IMR-90 (cell line): Measurements from ENCODE around the gene SEC16A.

Experiments
- BHLHE40 ChIP-seq: fragments of 150-350 bp; IDR thresholded peaks from 2 replicates; pipeline ENCODE4 v1.6.1; 2016; ENCODE audit warnings: mild to moderate bottlenecking, low read depth, low read length
- FOS ChIP-seq: fragments of 150-350 bp; IDR thresholded peaks from 2 replicates; pipeline ENCODE4 v1.6.1; 2016; ENCODE audit warnings: low read depth, low read length
- MAZ ChIP-seq: IDR thresholded peaks from 2 replicates; pipeline ENCODE4 v1.6.1; 2012; ENCODE audit warnings: low read depth, mild to moderate bottlenecking, low read length, improper control_type of control experiment, moderate library complexity, borderline replicate concordance
- POLR2A ChIP-seq: IDR thresholded peaks from 2 replicates; pipeline ENCODE4 v1.6.1; 2012; ENCODE audit warnings: mild to moderate bottlenecking, low read depth, low read length
- RAD21 ChIP-seq: IDR thresholded peaks from 2 replicates; pipeline ENCODE4 v1.6.1; 2012; ENCODE audit warnings: low read length, improper control_type of control experiment
- RCOR1 ChIP-seq: IDR thresholded peaks from 2 replicates; pipeline ENCODE4 v1.6.1; 2012; ENCODE audit warnings: mild to moderate bottlenecking, low read length, improper control_type of control experiment; ENCODE audit not compliant: insufficient replicate concordance
- RFX5 ChIP-seq: IDR thresholded peaks from 2 replicates; pipeline ENCODE4 v1.8.0; 2012; ENCODE audit warnings: low read depth, mild to moderate bottlenecking, low read length, moderate library complexity
- SMC3 ChIP-seq: fragments of 150-350 bp; IDR thresholded peaks from 2 replicates; pipeline ENCODE4 v1.6.1; 2016; ENCODE audit warnings: low read depth, mild to moderate bottlenecking, antibody characterized with exemption, low read length, moderate library complexity
- USF2 ChIP-seq: fragments of 150-350 bp; IDR thresholded peaks from 2 replicates; pipeline ENCODE4 v1.6.1; 2017; ENCODE audit warnings: mild to moderate bottlenecking, antibody characterized with exemption, low read length, low read depth
- TF ChIP-seq, protein P1 (sequence below): conservative IDR thresholded peaks from 2 replicates; pipeline ENCODE4 v1.5.1; 2012; ENCODE audit warnings: mild to moderate bottlenecking, low read depth, low read length, improper control_type of control experiment

DNA sequence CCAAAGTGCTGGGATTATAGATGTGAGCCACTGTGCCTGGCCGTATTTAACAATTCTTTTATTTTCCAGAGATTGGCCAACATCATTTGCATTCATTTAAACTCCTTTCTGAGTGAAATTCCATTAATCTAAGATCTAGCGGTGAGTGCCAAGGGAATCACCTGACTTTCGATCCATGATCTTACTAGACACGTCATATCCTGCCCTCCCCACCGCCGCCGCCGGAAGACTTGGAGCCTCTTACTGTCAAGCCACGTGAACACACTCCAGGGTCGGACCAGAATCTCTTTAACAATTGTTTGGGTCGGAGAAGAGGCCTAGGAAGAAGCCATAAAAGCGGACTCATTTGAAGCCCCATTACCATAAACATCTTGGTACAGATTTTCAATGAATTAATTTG, 56.1 kb downstream of the SEC16A start:
- no peak for TF ChIP-seq POLR2A
- TF ChIP-seq SMC3, result no peak
- TF ChIP-seq FOS, result no peak
- TF ChIP-seq RAD21, result no peak
- TF ChIP-seq, protein P1, sequence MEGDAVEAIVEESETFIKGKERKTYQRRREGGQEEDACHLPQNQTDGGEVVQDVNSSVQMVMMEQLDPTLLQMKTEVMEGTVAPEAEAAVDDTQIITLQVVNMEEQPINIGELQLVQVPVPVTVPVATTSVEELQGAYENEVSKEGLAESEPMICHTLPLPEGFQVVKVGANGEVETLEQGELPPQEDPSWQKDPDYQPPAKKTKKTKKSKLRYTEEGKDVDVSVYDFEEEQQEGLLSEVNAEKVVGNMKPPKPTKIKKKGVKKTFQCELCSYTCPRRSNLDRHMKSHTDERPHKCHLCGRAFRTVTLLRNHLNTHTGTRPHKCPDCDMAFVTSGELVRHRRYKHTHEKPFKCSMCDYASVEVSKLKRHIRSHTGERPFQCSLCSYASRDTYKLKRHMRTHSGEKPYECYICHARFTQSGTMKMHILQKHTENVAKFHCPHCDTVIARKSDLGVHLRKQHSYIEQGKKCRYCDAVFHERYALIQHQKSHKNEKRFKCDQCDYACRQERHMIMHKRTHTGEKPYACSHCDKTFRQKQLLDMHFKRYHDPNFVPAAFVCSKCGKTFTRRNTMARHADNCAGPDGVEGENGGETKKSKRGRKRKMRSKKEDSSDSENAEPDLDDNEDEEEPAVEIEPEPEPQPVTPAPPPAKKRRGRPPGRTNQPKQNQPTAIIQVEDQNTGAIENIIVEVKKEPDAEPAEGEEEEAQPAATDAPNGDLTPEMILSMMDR, result no peak
- TF ChIP-seq BHLHE40, result no peak
- no peak for TF ChIP-seq RFX5
- TF ChIP-seq MAZ, result no peak
- TF ChIP-seq USF2, result no peak
- TF ChIP-seq RCOR1, result no peak
